ENCODE data around the gene STATH.
"Not testable (repeated sequence)": the region's sequence is repeated elsewhere in the genome, so short reads cannot be mapped to it uniquely, and the experiment has no call there.

The STATH gene

GRCh38 chr4:69995526-69996016, at the start of gene STATH:
Gene STATH (plus strand): TSS chr4:69995966. CDS start chr4:69998438, 2,472 bp downstream.
- no peak for DNase-seq
- intact Hi-C loops (cut with DNase I) = no loop called here

- intact Hi-C loops (cut with DNase I) = no loop called here
- DNase-seq = no peak
These were observed 44.2 kb upstream of the STATH start for GRCh38 chr4:69951602-69952001.

- intact Hi-C loops (cut with DNase I) = no loop called here
- DNase-seq = no peak
These were observed 38.6 kb upstream of the STATH start for GRCh38 chr4:69957209-69957608.

- DNase-seq = no peak
- intact Hi-C loops (cut with DNase I) = no loop called here
These were observed 30.1 kb upstream of the STATH start, which contains the start of gene CSN2 for GRCh38 chr4:69965628-69966027. Gene CSN2 (minus strand): TSS chr4:69965728. CDS start chr4:69960995, 4,733 bp downstream.

GRCh38 chr4:69970071-69970470, 25.7 kb upstream of the STATH start:
- no peak for DNase-seq
- intact Hi-C loops (cut with DNase I) = no loop called here

GRCh38 chr4:69974631-69975030, 21.1 kb upstream of the STATH start:
- no peak for DNase-seq

GRCh38 chr4:69977582-69977981, 18.2 kb upstream of the STATH start:
- intact Hi-C loops (cut with DNase I) = no loop called here
- no peak for DNase-seq

More at GRCh38 chr4:69974631-69975030, 21.1 kb upstream of the STATH start:
- intact Hi-C loops (cut with DNase I) = no loop called here

GRCh38 chr4:69984030-69984443, 11.7 kb upstream of the STATH start:
- intact Hi-C loops (cut with DNase I) = no loop called here
- DNase-seq = peak in 8 of 42 donors; percentile 0 to 38 (median 10)

- intact Hi-C loops (cut with DNase I) = no loop called here
These were observed 9.1 kb upstream of the STATH start for GRCh38 chr4:69986663-69987062.

GRCh38 chr4:69991016-69991415, 4.8 kb upstream of the STATH start:
- DNase-seq = no peak
- intact Hi-C loops (cut with DNase I) = no loop called here

More at GRCh38 chr4:69986663-69987062, 9.1 kb upstream of the STATH start:
- no peak for DNase-seq

- DNase-seq = no peak
- intact Hi-C loops (cut with DNase I) = no loop called here
These were observed 984 bp upstream of the STATH start for GRCh38 chr4:69994782-69995181.

- intact Hi-C loops (cut with DNase I) = no loop called here
- no peak for DNase-seq
These were observed 3.7 kb downstream of the STATH start for GRCh38 chr4:69999420-69999819.

GRCh38 chr4:70000711-70001110, 4.9 kb downstream of the STATH start:
- DNase-seq = no peak
- intact Hi-C loops (cut with DNase I) = no loop called here

- intact Hi-C loops (cut with DNase I) = no loop called here
- DNase-seq = no peak
These were observed 6.7 kb downstream of the STATH start for GRCh38 chr4:70002507-70002906.

GRCh38 chr4:70008771-70009170, 13.0 kb downstream of the STATH start:
- intact Hi-C loops (cut with DNase I) = no loop called here
- no peak for DNase-seq

- intact Hi-C loops (cut with DNase I); DNase-seq: not testable (repeated sequence)
These were observed 23.2 kb downstream of the STATH start for GRCh38 chr4:70019006-70019405.

GRCh38 chr4:70023218-70023617, 27.5 kb downstream of the STATH start:
- intact Hi-C loops (cut with DNase I) = no loop called here
- no peak for DNase-seq

- intact Hi-C loops (cut with DNase I) = no loop called here
- DNase-seq = no peak
These were observed 31.2 kb downstream of the STATH start for GRCh38 chr4:70027011-70027410.

GRCh38 chr4:70028159-70028558, 32.4 kb downstream of the STATH start, which contains the start of gene HTN3:
Gene HTN3 (plus strand): TSS chr4:70028459. CDS start chr4:70030741, 2,282 bp downstream.
- DNase-seq; intact Hi-C loops (cut with DNase I): not testable (repeated sequence)

GRCh38 chr4:70037559-70037958, 41.8 kb downstream of the STATH start:
- intact Hi-C loops (cut with DNase I); DNase-seq: not testable (repeated sequence)

GRCh38 chr4:70039928-70040327, 44.2 kb downstream of the STATH start:
- DNase-seq; intact Hi-C loops (cut with DNase I): not testable (repeated sequence)

Measured in head of caudate nucleus (tissue), 42 donors.